Natural killer cell (primary cell): Measurements from ENCODE around the gene RABL3. TPM values are rescaled to one million over a fixed set of nuclear protein-coding genes. Genes with fewer than 3 reads are reported as not detected.

Experiments used
- ATAC-seq, 3 donors: fragments of 150-1000 bp in 2 of 3; fragments of 200-7000 bp in 1 of 3; cut with Tn5 transposase; 1 replicate in 1 of 3; 2 replicates in 2 of 3; pipeline ENCODE4 v1.10.0; 2021; ENCODE audit warnings: mild to moderate bottlenecking in 2 of 3, moderate library complexity in 2 of 3
- DNase-seq, 2 donors: peaks; one replicate each; pipeline versions ENCODE4 v3.0.0 to v3.0.0-alpha.2; 2013 to 2021; ENCODE audit warnings: mixed read lengths in 1 of 2
- H3K27ac ChIP-seq: one replicate; pipeline ENCODE4 v1.5.1; 2013; ENCODE audit warnings: mild to moderate bottlenecking, low read length
- H3K27me3 ChIP-seq: one replicate; pipeline ENCODE4 v1.6.1; 2013; ENCODE audit warnings: low read length; ENCODE audit not compliant: control insufficient read depth, insufficient read depth
- H3K36me3 ChIP-seq: one replicate; pipeline ENCODE4 v1.6.1; 2013; ENCODE audit warnings: low read length; ENCODE audit not compliant: control insufficient read depth, insufficient read depth
- H3K4me1 ChIP-seq: one replicate; pipeline ENCODE4 v1.6.1; 2013; ENCODE audit warnings: low read length; ENCODE audit not compliant: control insufficient read depth, insufficient read depth
- H3K4me3 ChIP-seq: one replicate; pipeline ENCODE4 v1.5.1; 2013; ENCODE audit warnings: low read length
- H3K9me3 ChIP-seq: one replicate; pipeline ENCODE4 v1.6.1; 2013; ENCODE audit warnings: low read length; ENCODE audit not compliant: control insufficient read depth, insufficient read depth
- H3K27ac Mint-ChIP-seq, 2 donors: one replicate each; pipeline ENCODE4 v1.8.0; 2022; ENCODE audit warnings: mild to moderate bottlenecking in 2 of 2, mixed read lengths in 2 of 2, moderate library complexity in 1 of 2
- H3K27me3 Mint-ChIP-seq, 2 donors: one replicate each; pipeline ENCODE4 v1.8.0; 2022; ENCODE audit warnings: low read depth in 2 of 2, mixed read lengths in 2 of 2
- H3K36me3 Mint-ChIP-seq: one replicate; pipeline ENCODE4 v1.8.0; 2022; ENCODE audit warnings: mixed read lengths
- H3K4me1 Mint-ChIP-seq, 2 donors: one replicate each; pipeline ENCODE4 v1.8.0; 2022; ENCODE audit warnings: mixed read lengths in 2 of 2
- H3K4me3 Mint-ChIP-seq: one replicate; pipeline ENCODE4 v1.8.0; 2022; ENCODE audit warnings: mild to moderate bottlenecking, moderate library complexity, mixed read lengths
- H3K9me3 Mint-ChIP-seq, 2 donors: one replicate each; pipeline ENCODE4 v1.8.0; 2022; ENCODE audit warnings: mixed read lengths in 2 of 2
- CTCF ChIP-seq: fragments of 200-600 bp; IDR thresholded peaks from one replicate; pipeline ENCODE4 v1.8.0; 2022; ENCODE audit warnings: antibody characterized with exemption
- WGBS: methylation state at CpG from one replicate; pipeline ENCODE4 v1.1.7; 2013; ENCODE audit warnings: missing lambda C conversion rate; ENCODE audit not compliant: insufficient coverage; 5-methylcytosine and 5-hydroxymethylcytosine counted together
- intact Hi-C: fragments of 100-400 bp; cut with micrococcal nuclease; formaldehyde crosslinking; loops from one replicate; pipeline ENCODE4 v1.14.2; 2022
- total RNA-seq, 4 donors: library from RNA; stranded (reverse); fragments of 120-200 nt in 1 of 4; gene quantifications; one replicate each; pipeline versions ENCODE4 v1.2.3 to v1.2.4, GENCODE V29; 2013 to 2022

RABL3 gene
- total RNA-seq, 3 donors from 2014 or later (not counting 1 experiment from before 2014, with no cell fraction given): 11.7 to 18.4 (median 16.7) TPM

GRCh38 chr3:120772081-120772480 is 29.8 kb upstream of the RABL3 start:
- 94% methylated on average over 2 of the region's 2 CpGs for WGBS
- intact Hi-C loops: no loop called here
- TF ChIP-seq CTCF: no peak

GRCh38 chr3:120770891-120771290 is 28.6 kb upstream of the RABL3 start:
- DNase-seq (no peak), ATAC-seq (no peak)
- 97% methylated on average over 4 of the region's 4 CpGs for WGBS
- Histone ChIP-seq H3K9me3 (no peaks in the 10 kb centered on the region), H3K36me3 (peaks cover 29% of the 10 kb centered on the region), H3K4me1 (no peaks in the 10 kb centered on the region), H3K4me3 (no peak overlapping the region), H3K27me3 (no peaks in the 10 kb centered on the region), H3K27ac (no peak overlapping the region)
- H3K4me3 Mint-ChIP-seq: no peak overlapping the region
- H3K27me3 Mint-ChIP-seq: no peaks in the 10 kb centered on the region
- TF ChIP-seq CTCF: no peak
- H3K36me3 Mint-ChIP-seq: no peaks in the 10 kb centered on the region
- intact Hi-C loops: no loop called here
- H3K9me3 Mint-ChIP-seq: no peaks in the 10 kb centered on the region
- H3K4me1 Mint-ChIP-seq: peaks cover 23 to 41% of the 10 kb centered on the region in 2 donors
- no peak overlapping the region for H3K27ac Mint-ChIP-seq

More at GRCh38 chr3:120772081-120772480, 29.8 kb upstream of the RABL3 start:
- Mint-ChIP-seq H3K27me3 (no peaks in the 10 kb centered on the region), H3K27ac (no peak overlapping the region), H3K4me3 (no peak overlapping the region), H3K4me1 (peaks cover 11 to 31% of the 10 kb centered on the region in 2 donors), H3K9me3 (no peaks in the 10 kb centered on the region), H3K36me3 (no peaks in the 10 kb centered on the region)
- Histone ChIP-seq H3K4me1 (no peaks in the 10 kb centered on the region), H3K9me3 (no peaks in the 10 kb centered on the region), H3K4me3 (no peak overlapping the region), H3K27ac (no peak overlapping the region), H3K27me3 (no peaks in the 10 kb centered on the region), H3K36me3 (peaks cover 39% of the 10 kb centered on the region)
- DNase-seq (no peak), ATAC-seq (no peak)

GRCh38 chr3:120769436-120769835 is 27.1 kb upstream of the RABL3 start:
- Mint-ChIP-seq H3K27ac (no peak overlapping the region), H3K36me3 (no peaks in the 10 kb centered on the region), H3K9me3 (no peaks in the 10 kb centered on the region), H3K4me1 (peaks cover 30 to 48% of the 10 kb centered on the region in 2 donors), H3K27me3 (no peaks in the 10 kb centered on the region), H3K4me3 (no peak overlapping the region)
- no peak overlapping the region for H3K4me3 ChIP-seq
- no peaks in the 10 kb centered on the region for H3K27me3 ChIP-seq
- no peaks in the 10 kb centered on the region for H3K9me3 ChIP-seq
- no peaks in the 10 kb centered on the region for H3K4me1 ChIP-seq
- WGBS: 93% methylated on average over 2 of the region's 2 CpGs
- DNase-seq: no peak
- ATAC-seq: no peak
- H3K36me3 ChIP-seq: peaks cover 25% of the 10 kb centered on the region
- intact Hi-C loops: no loop called here
- no peak for TF ChIP-seq CTCF
- H3K27ac ChIP-seq: no peak overlapping the region

GRCh38 chr3:120767106-120767505 is 24.8 kb upstream of the RABL3 start:
- peaks cover 51 to 67% of the 10 kb centered on the region in 2 donors for H3K4me1 Mint-ChIP-seq
- no peaks in the 10 kb centered on the region for H3K27me3 Mint-ChIP-seq

More at GRCh38 chr3:120767106-120767505, 24.8 kb upstream of the RABL3 start:
- Histone ChIP-seq H3K9me3 (no peaks in the 10 kb centered on the region), H3K36me3 (peaks cover 15% of the 10 kb centered on the region), H3K27me3 (no peaks in the 10 kb centered on the region), H3K4me3 (no peak overlapping the region), H3K27ac (no peak overlapping the region), H3K4me1 (no peaks in the 10 kb centered on the region)
- intact Hi-C loops: no loop called here
- WGBS: 92% methylated on average over 1 of the region's 1 CpG
- DNase-seq: no peak
- Mint-ChIP-seq H3K27ac (no peak overlapping the region), H3K4me3 (no peak overlapping the region), H3K9me3 (no peaks in the 10 kb centered on the region), H3K36me3 (no peaks in the 10 kb centered on the region)
- no peak for ATAC-seq
- no peak for TF ChIP-seq CTCF
